Subcutaneous adipose tissue (tissue), 4 donors: ENCODE data around the gene GFOD1. TPM values are rescaled to one million over a fixed set of nuclear protein-coding genes. Genes with fewer than 3 reads are reported as not detected.

Experiments used
- CTCF ChIP-seq: fragments of 450-650 bp; IDR thresholded peaks from one replicate; pipeline ENCODE4 v1.5.1; 2016; ENCODE audit warnings: low read depth, mild to moderate bottlenecking, control low read depth, antibody characterized with exemption, moderate library complexity
- total RNA-seq, 4 donors: library from RNA; depleted of rRNA; stranded (reverse); fragments of >200 nt; gene quantifications; one replicate each; pipeline ENCODE4 v1.1.0, GENCODE V29; 2016

The GFOD1 gene
- total RNA-seq, 4 donors from 2014 or later, result 26.2 to 68.9 (median 29.1) TPM

GRCh38 chr6:13507306-13507860 lies 20.0 kb upstream of the GFOD1 start:
- TF ChIP-seq CTCF, result no peak

GRCh38 chr6:13505345-13505734 lies 17.9 kb upstream of the GFOD1 start:
- no peak for TF ChIP-seq CTCF

GRCh38 chr6:13504611-13505344 lies 17.4 kb upstream of the GFOD1 start:
- TF ChIP-seq CTCF, result no peak

- TF ChIP-seq CTCF, result no peak
These were observed 13.5 kb upstream of the GFOD1 start for GRCh38 chr6:13500915-13501314.

GRCh38 chr6:13500264-13500663 lies 12.9 kb upstream of the GFOD1 start:
- no peak for TF ChIP-seq CTCF

- no peak for TF ChIP-seq CTCF
These were observed 9.3 kb upstream of the GFOD1 start for GRCh38 chr6:13496513-13497190.

GRCh38 chr6:13495818-13496217 lies 8.4 kb upstream of the GFOD1 start:
- TF ChIP-seq CTCF, result no peak
